IMR-90 (cell line): Measurements from ENCODE around the gene PAFAH1B2.
A peak's percentile ranks its signal among the peaks of the same experiment; 100 is the strongest.

Experiments
- BHLHE40 ChIP-seq: fragments of 150-350 bp; IDR thresholded peaks from 2 replicates; pipeline ENCODE4 v1.6.1; 2016; ENCODE audit warnings: mild to moderate bottlenecking, low read depth, low read length
- CEBPB ChIP-seq: IDR thresholded peaks from 2 replicates; pipeline ENCODE4 v1.6.1; 2012; ENCODE audit warnings: low read depth, low read length, improper control_type of control experiment
- FOS ChIP-seq: fragments of 150-350 bp; IDR thresholded peaks from 2 replicates; pipeline ENCODE4 v1.6.1; 2016; ENCODE audit warnings: low read depth, low read length
- MAFK ChIP-seq: IDR thresholded peaks from 2 replicates; pipeline ENCODE4 v1.6.1; 2012; ENCODE audit warnings: low read depth, low read length, improper control_type of control experiment
- MAZ ChIP-seq: IDR thresholded peaks from 2 replicates; pipeline ENCODE4 v1.6.1; 2012; ENCODE audit warnings: low read depth, mild to moderate bottlenecking, low read length, improper control_type of control experiment, moderate library complexity, borderline replicate concordance
- POLR2A ChIP-seq: IDR thresholded peaks from 2 replicates; pipeline ENCODE4 v1.6.1; 2012; ENCODE audit warnings: mild to moderate bottlenecking, low read depth, low read length
- RAD21 ChIP-seq: IDR thresholded peaks from 2 replicates; pipeline ENCODE4 v1.6.1; 2012; ENCODE audit warnings: low read length, improper control_type of control experiment
- RCOR1 ChIP-seq: IDR thresholded peaks from 2 replicates; pipeline ENCODE4 v1.6.1; 2012; ENCODE audit warnings: mild to moderate bottlenecking, low read length, improper control_type of control experiment; ENCODE audit not compliant: insufficient replicate concordance
- RFX5 ChIP-seq: IDR thresholded peaks from 2 replicates; pipeline ENCODE4 v1.8.0; 2012; ENCODE audit warnings: low read depth, mild to moderate bottlenecking, low read length, moderate library complexity
- SMC3 ChIP-seq: fragments of 150-350 bp; IDR thresholded peaks from 2 replicates; pipeline ENCODE4 v1.6.1; 2016; ENCODE audit warnings: low read depth, mild to moderate bottlenecking, antibody characterized with exemption, low read length, moderate library complexity
- TF ChIP-seq, protein P1 (sequence below): conservative IDR thresholded peaks from 2 replicates; pipeline ENCODE4 v1.5.1; 2012; ENCODE audit warnings: mild to moderate bottlenecking, low read depth, low read length, improper control_type of control experiment
- TF ChIP-seq, protein P2 (sequence below): fragments of 150-350 bp; IDR thresholded peaks from 2 replicates; pipeline ENCODE4 v1.6.1; 2017; ENCODE audit warnings: mild to moderate bottlenecking, antibody characterized with exemption, low read length, low read depth

DNA sequence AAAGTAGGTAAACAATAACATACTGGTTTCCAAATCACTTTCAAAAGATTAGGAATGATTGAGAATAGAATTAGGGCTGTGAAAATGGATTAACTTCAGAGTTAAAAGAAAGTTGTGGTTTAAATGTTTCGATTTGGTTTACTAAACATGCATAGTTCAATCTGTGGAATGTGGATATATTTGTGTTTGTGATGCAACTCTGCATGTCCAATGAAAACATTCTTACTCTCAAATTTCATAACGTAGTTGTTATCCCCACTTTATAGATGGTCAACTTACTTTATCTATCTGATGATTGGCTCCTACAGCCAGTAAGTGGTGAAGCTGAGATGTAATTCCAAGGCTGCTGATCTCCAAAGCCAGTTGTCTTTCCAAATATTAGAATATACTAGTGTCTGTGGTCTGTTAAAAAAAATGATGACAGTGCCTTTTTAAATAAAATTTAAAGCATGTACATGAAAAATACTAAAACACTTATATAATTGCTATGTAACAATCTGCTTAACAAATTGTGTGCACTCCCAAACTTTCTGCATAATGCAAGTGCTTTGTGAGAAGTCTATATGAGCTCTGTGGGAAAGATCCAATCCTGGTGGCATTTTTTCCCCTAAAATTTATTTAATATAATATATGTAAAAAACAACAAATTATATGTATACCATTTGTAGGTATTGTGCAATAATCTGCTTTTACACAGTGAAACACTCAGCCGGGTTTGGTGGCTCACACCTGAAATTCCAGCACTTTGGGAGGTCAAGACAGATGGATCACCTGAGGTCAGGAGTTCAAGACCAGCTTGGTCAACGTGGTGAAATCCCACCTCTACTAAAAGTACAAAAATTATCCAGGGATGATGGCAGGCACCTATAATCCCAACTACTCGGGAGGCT is 36.1 kb upstream of the PAFAH1B2 start:
- TF ChIP-seq, protein P1, sequence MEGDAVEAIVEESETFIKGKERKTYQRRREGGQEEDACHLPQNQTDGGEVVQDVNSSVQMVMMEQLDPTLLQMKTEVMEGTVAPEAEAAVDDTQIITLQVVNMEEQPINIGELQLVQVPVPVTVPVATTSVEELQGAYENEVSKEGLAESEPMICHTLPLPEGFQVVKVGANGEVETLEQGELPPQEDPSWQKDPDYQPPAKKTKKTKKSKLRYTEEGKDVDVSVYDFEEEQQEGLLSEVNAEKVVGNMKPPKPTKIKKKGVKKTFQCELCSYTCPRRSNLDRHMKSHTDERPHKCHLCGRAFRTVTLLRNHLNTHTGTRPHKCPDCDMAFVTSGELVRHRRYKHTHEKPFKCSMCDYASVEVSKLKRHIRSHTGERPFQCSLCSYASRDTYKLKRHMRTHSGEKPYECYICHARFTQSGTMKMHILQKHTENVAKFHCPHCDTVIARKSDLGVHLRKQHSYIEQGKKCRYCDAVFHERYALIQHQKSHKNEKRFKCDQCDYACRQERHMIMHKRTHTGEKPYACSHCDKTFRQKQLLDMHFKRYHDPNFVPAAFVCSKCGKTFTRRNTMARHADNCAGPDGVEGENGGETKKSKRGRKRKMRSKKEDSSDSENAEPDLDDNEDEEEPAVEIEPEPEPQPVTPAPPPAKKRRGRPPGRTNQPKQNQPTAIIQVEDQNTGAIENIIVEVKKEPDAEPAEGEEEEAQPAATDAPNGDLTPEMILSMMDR: no peak
- TF ChIP-seq, protein P2, sequence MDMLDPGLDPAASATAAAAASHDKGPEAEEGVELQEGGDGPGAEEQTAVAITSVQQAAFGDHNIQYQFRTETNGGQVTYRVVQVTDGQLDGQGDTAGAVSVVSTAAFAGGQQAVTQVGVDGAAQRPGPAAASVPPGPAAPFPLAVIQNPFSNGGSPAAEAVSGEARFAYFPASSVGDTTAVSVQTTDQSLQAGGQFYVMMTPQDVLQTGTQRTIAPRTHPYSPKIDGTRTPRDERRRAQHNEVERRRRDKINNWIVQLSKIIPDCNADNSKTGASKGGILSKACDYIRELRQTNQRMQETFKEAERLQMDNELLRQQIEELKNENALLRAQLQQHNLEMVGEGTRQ: no peak
- TF ChIP-seq POLR2A (no peak), FOS (no peak), BHLHE40 (no peak), MAZ (no peak), RCOR1 (no peak), CEBPB (peak; percentile 88), RAD21 (no peak), MAFK (peak; percentile 88), SMC3 (no peak), RFX5 (no peak)
